Uterus (tissue), 2 donors: ENCODE data around the gene SLC6A18.

Source experiments
- CTCF ChIP-seq, 4 experiments: fragments of 200-600 bp in 2 of 4; fragments of 450-650 bp in 2 of 4; sonication (generic) in 2 of 4; IDR thresholded peaks; one replicate each; pipeline ENCODE4 v1.5.1; 2016 to 2019; ENCODE audit warnings: antibody characterized with exemption in 4 of 4, mild to moderate bottlenecking in 2 of 4, moderate library complexity in 1 of 4
- POLR2A ChIP-seq, 2 donors: fragments of 450-650 bp; IDR thresholded peaks; one replicate each; pipeline ENCODE4 v1.6.1; 2016; ENCODE audit warnings: antibody characterized with exemption in 2 of 2, mild to moderate bottlenecking in 1 of 2, moderate library complexity in 1 of 2

- TF ChIP-seq POLR2A (IDR thresholded peaks at IDR 0.05) (no peak), CTCF (IDR thresholded peaks at IDR 0.05) (no peak)
Observed at GRCh38 chr5:1217596-1218206, 7.5 kb upstream of the SLC6A18 start.
